AG10803 (cell line): ENCODE data around the gene KRTAP5-6.

ENCODE experiments used
- DNase-seq: peaks from one replicate; pipeline ENCODE4 v3.0.0; 2010; ENCODE audit warnings: low read depth
- H3K4me3 ChIP-seq: 2 replicates; pipeline ENCODE4 v1.5.1; 2011; ENCODE audit warnings: mild to moderate bottlenecking, low read length, control low read depth
- TF ChIP-seq, protein P1 (sequence below): conservative IDR thresholded peaks from 2 replicates; pipeline ENCODE4 v1.5.1; 2011; ENCODE audit warnings: mild to moderate bottlenecking, low read length, control low read depth, inconsistent platforms

KRTAP5-6 gene

DNA sequence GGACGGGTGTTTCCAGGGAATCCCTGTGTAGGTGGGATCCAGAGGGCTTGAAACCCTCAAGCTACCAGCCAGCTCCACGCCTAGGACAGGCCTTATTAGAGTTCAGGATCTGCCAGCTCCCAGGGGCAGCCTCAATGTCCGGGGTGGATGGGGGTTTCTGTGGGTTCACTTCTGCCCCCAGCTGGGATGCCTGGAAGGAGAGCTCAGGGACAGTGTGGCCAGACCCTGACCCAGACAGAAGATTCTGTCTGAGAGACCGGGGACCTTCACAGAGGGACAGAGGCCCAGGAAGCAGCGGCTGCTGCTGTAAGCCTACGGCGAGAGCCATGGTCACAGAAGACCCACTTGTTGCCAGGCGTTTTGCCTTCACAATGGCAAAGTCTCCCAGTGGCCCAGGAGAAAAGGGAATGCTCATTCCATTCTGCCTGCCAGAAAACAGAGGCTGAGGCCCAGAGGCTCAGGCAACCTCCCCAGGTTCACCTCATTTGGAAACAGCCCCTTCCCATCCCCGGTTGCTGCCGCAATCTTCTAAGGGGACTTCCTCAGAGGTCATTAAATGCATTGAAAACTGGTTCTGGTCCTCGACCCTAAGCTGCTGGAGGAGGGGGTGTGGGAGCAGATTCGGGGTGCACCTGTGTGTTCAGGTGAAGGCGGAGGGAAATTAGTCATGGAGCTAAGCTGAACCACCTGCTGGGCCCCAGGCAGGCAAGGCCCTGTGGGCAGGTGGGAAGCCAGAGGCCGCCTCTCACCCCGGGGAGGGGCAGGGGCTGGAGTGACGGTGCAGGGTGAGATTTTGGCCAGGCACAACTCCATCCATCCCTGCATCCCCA lies 4.9 kb upstream of the KRTAP5-6 start:
- H3K4me3 ChIP-seq = no peak overlapping the region
- TF ChIP-seq, protein P1, sequence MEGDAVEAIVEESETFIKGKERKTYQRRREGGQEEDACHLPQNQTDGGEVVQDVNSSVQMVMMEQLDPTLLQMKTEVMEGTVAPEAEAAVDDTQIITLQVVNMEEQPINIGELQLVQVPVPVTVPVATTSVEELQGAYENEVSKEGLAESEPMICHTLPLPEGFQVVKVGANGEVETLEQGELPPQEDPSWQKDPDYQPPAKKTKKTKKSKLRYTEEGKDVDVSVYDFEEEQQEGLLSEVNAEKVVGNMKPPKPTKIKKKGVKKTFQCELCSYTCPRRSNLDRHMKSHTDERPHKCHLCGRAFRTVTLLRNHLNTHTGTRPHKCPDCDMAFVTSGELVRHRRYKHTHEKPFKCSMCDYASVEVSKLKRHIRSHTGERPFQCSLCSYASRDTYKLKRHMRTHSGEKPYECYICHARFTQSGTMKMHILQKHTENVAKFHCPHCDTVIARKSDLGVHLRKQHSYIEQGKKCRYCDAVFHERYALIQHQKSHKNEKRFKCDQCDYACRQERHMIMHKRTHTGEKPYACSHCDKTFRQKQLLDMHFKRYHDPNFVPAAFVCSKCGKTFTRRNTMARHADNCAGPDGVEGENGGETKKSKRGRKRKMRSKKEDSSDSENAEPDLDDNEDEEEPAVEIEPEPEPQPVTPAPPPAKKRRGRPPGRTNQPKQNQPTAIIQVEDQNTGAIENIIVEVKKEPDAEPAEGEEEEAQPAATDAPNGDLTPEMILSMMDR = no peak
- DNase-seq = no peak

DNA sequence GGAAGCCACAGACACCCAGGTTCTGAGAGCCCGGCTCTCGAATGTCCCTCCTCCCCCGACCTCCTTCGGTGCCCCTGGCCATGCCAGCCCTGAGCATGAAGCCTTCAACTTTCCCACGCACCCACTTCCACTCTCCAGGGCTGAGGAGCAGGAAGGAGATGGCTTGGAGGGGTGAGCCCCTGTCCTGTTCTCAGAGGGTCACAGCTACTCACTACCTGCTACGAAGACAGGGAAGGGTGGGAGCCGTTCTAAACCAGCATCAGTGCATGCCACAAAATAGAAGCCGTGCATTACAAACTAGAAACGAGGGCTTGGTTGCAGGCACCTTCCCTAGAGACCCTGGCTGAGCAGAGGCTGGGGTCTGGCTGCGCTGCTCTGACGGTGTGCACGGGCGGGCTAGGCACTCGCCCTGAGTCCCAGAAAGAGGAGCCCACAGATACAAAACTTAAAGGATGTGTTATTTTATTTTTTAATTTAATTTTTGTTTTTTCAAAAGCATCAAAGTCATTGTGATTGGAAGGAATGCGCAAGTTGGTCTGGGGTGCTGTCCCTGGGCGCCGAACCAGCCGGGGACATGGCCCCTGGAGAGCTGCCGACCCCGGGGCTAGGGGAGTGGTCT lies 4.2 kb upstream of the KRTAP5-6 start:
- TF ChIP-seq, protein P1 = no peak
- DNase-seq = no peak
- H3K4me3 ChIP-seq = no peak overlapping the region

DNA sequence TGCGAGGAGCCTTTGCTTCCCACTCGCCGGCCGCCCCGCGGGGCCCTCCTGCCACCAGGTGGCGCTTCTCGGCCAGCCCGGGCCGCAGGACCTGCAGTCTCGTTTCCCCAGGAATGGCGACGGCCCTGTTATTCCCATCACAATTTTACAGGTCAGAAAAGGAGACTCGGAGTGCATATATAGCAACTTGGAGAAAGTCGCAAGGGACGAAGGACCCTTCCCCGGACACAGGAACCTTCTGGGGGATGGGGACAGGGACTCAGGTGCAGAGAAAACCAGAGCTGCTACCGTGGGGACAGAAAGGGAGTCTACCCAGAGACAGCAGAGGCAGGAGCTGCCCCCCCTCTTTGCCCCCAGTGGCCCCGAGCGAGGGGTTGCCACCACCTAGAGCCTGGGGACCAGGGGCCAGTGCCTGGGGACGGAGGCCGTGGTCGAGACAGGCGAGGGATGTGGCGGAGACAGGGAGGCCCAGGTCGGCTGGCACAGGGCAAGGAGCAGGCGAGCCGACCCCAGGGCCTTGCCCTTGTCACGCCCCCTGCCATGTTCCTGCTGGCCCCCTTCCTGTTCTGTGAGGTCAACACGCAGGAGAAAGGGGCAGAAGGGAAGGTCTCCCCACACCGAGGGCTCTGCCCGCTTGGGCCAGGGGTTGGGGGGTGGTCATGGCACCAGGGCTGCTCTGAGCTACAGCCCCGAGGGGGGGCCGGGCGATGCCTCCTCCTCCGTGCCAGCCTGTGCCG lies 3.5 kb upstream of the KRTAP5-6 start:
- TF ChIP-seq, protein P1 = peak; percentile 73
- H3K4me3 ChIP-seq = peak overlapping the region; percentile 33
- peak; percentile 52 for DNase-seq

DNA sequence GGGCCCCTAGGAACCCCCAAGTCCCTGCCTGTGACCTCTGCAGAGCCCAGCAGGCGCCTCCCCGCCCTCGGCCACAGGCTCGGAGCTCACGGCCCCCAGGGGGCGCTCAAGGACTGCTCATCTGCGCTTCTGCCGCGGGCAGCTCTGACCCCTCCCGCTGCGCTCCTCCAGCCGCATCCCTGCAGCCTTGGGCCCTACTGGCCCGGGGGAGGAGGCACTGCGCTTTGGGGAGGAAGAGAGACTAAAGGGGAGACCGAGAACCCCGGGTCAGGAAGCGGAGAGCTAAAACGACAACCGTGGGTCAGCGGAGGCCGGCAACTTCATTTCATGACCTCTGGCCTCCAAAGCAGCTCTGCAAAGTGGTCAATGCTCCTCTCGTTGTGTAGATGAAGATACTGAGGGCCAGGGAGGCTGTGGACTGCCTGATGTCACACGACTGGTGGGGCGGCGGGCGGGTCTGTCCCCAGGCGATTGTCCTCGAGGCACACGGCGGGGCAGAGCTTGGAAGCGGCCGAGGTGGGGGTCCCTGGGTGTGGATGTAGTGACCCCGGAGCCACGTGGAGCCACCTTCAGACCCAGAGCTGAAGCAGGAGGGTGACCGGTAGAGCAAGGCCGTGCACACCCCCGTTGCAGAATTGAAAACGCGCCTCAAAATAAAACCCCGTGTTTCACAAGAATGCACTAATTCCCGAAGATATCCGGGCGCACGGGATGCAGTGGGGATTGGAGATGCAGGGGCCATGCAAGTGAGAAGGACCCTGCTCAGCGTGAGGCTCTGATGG lies 2.7 kb upstream of the KRTAP5-6 start:
- TF ChIP-seq, protein P1 = peak; percentile 72
- no peak overlapping the region for H3K4me3 ChIP-seq
- DNase-seq = peak; percentile 65

DNA sequence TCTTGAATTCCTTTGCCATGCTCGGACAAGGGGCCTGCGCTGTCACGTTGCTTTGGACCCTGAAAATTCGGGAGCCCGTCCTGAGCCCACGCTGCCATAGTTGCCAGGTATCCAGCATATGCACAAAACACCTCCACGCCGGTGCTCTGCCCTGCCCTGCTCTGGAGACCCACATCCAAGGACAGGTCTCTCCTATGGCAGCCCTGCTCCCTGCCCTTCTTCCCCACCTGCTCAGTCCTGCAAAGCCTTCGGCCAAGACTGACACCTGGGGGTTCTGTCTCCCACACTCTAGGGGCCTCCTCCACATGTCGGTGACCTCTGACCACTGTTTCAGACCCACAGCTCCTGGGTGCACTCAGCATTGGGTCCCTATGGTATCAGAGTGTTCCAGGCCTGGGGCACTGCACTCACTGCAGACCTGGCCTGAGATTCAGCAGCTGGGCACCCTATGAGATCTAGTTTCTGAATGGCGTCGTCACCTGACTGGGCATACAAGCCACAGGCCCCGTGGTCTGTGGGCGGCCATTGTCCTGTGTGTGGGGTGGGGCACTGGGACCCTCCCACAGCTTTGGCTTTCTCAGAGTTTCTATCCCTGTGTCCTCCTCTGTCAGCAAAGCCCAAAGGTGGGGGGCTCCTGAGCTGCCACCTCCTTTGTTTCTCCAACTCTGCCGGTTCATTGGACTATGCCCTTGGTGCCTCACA lies 2.0 kb upstream of the KRTAP5-6 start:
- no peak overlapping the region for H3K4me3 ChIP-seq
- no peak for DNase-seq
- TF ChIP-seq, protein P1 = no peak

DNA sequence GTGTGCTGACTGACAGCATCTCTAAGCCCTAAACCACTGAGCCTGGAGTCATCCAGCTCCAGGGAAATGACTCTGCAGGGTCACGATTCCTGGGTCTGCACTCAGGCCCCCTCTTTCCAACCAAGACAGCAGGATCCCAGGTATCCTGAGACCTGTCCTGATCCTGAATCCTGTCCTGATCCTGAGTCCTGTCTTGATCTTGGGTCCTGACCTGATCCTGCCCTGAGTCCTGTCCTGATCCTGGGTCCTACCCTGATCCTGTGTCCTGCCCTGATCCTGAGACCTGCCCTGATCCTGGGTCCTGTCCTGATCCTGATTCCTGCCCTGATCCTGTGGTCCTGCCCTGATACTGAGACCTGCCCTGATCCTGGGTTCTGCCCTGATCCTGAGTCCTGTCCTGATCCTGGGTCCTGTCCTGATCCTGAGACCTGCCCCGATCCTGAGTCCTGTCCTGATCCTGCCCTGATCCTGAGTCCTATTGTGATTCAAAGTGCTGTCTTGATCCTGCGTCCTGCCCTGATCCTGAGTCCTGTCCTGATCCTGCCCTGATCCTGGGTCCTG lies 1.4 kb upstream of the KRTAP5-6 start:
- TF ChIP-seq, protein P1 = no peak
- no peak for DNase-seq
- H3K4me3 ChIP-seq = no peak overlapping the region
